Measurements from ENCODE around the gene PITPNC1. TPM values are rescaled to one million over a fixed set of nuclear protein-coding genes. Genes with fewer than 3 reads are reported as not detected.

PITPNC1 gene
- total RNA-seq, 1 donor from 2014 or later: 18.4 TPM

GRCh38 chr17:67449065-67449464, 72.0 kb downstream of the PITPNC1 start:
- DNase-seq (ENCODE audit: low read depth): no peak
- TF ChIP-seq, protein P1, sequence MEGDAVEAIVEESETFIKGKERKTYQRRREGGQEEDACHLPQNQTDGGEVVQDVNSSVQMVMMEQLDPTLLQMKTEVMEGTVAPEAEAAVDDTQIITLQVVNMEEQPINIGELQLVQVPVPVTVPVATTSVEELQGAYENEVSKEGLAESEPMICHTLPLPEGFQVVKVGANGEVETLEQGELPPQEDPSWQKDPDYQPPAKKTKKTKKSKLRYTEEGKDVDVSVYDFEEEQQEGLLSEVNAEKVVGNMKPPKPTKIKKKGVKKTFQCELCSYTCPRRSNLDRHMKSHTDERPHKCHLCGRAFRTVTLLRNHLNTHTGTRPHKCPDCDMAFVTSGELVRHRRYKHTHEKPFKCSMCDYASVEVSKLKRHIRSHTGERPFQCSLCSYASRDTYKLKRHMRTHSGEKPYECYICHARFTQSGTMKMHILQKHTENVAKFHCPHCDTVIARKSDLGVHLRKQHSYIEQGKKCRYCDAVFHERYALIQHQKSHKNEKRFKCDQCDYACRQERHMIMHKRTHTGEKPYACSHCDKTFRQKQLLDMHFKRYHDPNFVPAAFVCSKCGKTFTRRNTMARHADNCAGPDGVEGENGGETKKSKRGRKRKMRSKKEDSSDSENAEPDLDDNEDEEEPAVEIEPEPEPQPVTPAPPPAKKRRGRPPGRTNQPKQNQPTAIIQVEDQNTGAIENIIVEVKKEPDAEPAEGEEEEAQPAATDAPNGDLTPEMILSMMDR (conservative IDR thresholded peaks at IDR 0.05; ENCODE audit: low read depth, low read length): no peak
- no peak overlapping the region for H3K4me3 ChIP-seq (ENCODE audit: low read depth, low read length)

GRCh38 chr17:67449845-67450755, 73.0 kb downstream of the PITPNC1 start:
- TF ChIP-seq, protein P1 (conservative IDR thresholded peaks at IDR 0.05; ENCODE audit: low read depth, low read length): no peak
- no peak for DNase-seq (ENCODE audit: low read depth)
- no peak overlapping the region for H3K4me3 ChIP-seq (ENCODE audit: low read depth, low read length)

DNA sequence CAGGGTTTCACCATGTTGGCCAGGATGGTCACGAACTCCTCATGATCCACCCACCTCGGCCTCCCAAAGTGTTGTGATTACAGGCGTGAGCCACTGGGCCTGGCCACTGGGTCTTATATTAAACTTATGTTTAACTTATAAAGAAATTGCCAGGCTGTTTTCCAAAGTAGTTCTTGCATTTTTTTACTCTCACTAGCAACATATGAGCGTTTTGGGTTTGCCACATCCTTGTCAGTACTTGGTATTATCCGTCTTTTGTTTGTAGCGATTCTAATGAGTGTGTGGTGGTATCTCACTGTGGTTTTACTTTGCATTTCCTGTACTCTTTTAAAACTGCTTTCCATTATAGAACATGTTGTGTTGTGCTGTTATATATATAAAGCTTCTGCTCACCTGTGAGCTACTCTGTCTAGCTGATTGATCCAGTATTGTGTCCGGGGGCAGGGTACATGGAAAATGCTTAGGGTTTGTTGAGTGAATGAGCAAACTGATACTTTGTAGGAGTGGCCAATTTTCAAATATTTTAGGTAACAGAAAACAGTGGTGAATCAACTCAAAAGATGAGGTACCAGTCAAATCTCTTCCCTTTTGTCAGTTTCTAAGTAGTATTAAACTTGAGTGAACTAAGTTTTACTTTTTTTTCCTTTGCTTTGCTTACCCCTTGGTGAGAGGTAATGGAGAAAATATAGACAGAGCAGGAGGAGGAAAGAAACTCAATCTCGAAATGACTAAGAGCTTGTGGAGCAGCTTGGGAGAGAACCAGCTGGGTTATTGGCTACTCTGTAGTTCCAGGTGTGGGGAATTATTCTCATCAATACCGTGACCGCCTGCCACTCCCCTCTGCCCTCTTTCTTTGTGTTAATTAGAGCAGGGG, 75.8 kb downstream of the PITPNC1 start:
- no peak overlapping the region for H3K4me3 ChIP-seq (ENCODE audit: low read depth, low read length)
- DNase-seq (ENCODE audit: low read depth): no peak
- TF ChIP-seq, protein P1 (conservative IDR thresholded peaks at IDR 0.05; ENCODE audit: low read depth, low read length): no peak

DNA sequence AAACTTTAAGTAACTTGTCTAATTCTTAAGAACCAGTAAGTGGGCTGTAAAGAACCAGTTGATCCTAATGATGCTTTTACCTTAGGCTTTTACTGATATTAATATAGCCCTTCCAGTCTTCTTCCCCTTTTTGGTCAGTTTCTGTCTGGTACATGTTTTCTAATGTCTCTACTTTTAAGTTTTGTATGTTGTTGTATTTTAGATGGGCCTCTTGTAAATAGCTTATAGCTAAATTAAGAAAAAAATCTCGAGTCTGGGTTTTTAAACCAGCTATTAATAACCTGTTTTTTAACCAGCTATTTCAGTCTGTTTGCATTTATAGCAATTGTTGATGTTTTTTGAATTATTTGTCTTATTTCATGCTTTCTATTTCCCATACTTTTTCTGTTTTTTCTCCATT, 79.0 kb downstream of the PITPNC1 start:
- H3K4me3 ChIP-seq (ENCODE audit: low read depth, low read length): no peak overlapping the region
- TF ChIP-seq, protein P1 (conservative IDR thresholded peaks at IDR 0.05; ENCODE audit: low read depth, low read length): no peak
- no peak for DNase-seq (ENCODE audit: low read depth)

- DNase-seq (ENCODE audit: low read depth): no peak
- H3K4me3 ChIP-seq (ENCODE audit: low read depth, low read length): no peak overlapping the region
- TF ChIP-seq, protein P1 (conservative IDR thresholded peaks at IDR 0.05; ENCODE audit: low read depth, low read length): no peak
Observed at GRCh38 chr17:67456889-67457288, 79.8 kb downstream of the PITPNC1 start.

DNA sequence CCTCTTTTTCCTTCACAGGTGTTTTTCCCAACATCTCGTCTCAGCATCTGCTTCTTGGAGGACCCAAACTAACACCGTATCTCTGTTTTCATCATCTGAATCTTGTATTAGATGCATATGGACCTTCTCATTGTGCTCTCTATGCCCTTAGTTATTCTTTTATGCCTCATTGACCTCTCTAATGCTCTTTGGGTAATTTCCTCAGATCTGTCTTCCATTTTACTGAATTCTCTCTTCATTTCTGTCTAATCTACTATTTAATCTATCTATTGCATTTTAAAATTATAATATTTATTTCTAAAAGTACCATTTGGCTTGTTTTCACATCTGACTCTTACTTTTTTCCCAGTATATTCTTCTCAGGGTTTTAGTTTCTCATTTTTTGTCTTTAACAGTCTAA, 81.1 kb downstream of the PITPNC1 start:
- no peak for DNase-seq (ENCODE audit: low read depth)
- no peak overlapping the region for H3K4me3 ChIP-seq (ENCODE audit: low read depth, low read length)
- TF ChIP-seq, protein P1 (conservative IDR thresholded peaks at IDR 0.05; ENCODE audit: low read depth, low read length): no peak
